NOMO-1 treated with DMSO at 0.1 percent for 48 hours (cell line): Measurements from ENCODE around the gene MCC.

ENCODE experiments used
- DNase-seq: peaks from one replicate; lab custom pipeline; 2025; ENCODE audit not compliant: unreplicated experiment; lab: John Stamatoyannopoulos, UW

The MCC gene

DNA sequence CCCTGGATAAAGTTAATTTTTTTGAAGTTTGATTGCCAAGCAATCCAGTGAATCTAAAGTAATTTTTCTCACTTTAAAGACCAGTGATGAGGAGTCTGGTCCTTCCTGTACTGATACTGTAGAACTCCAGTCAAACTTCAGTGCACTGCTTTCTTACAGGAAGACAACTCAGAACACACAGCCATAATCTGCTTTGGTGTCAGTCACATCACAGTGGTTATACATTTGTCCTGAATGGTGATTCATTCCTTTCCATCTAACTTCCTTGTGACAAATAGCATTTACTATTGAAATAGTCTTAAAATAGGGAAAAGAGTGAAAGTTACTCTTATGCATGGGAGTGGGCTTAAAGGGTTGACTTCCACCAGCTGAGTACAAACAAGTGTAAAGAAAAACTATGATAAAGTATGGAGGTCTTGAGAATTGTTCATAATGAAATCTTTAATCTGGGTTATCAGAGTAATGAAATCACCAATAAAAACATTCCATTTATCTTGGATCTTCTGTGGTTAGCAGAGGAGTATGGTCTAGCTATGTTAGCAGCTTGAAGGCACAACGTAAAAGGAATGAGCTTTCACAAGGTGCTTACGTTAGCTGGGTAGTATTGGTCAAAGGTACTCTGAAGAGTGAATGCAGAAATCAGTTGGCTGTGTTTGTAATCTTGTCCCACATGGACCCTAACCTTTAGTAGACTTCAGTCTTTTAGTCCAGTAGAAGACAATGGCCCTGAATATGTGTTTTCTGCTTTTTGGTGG lies 470.2 kb downstream of the MCC start:
- DNase-seq = no peak

DNA sequence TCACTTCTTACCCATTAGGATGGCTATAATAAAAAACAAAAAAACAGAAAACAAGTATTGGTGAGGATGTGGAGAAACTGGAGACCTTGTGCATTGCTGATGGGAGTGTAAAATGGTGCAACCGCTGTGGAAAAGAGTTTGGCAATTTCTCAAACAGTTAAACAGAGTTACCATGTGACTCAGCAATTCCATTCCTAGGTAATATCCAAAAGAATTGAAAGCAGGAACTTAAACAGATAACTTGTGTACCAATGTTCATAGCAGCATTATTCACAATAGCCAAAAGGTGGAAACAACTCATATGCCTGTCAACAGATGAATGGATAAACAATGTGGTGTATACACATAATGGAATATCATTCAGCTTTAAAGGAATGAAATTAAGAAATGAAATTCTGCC lies 482.8 kb downstream of the MCC start:
- no peak for DNase-seq

DNA sequence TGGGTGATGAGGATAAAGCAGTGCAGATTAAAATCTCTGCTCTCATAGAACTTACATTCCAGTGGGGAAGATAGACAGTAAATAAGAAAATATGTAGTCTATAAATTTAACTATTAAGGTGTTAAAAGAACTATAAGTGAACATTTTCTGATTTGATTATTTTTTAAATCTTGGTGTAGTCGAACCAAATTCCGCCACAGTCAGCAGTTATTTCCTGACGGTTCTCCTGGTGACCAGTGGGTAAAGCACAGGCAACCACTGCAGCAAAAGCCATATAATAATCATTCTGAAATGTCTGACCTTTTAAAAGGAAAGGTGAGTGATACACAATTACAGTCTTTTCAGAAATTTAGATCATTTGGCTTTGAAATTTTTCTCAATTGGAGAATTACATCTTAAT lies 484.5 kb downstream of the MCC start:
- DNase-seq = no peak

DNA sequence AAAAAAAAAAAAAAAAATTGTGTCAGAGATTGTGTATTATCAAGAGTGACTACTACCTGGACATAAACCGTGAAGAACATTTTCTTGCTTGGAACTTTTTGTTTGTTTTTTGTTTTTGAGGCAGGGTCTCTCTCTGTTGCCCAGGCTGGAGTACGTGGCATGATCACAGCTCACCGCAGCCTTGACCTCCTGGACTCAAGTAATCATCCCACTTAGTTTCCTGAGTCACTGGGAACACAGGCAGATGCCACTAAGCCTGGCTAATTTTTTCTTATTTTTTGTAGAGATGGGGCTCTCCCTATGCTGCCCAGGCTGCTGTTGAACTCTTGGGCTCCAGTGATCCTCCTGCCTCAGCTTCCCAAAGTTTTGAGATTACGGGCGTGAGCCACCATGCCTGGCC lies 485.8 kb downstream of the MCC start:
- DNase-seq = no peak

DNA sequence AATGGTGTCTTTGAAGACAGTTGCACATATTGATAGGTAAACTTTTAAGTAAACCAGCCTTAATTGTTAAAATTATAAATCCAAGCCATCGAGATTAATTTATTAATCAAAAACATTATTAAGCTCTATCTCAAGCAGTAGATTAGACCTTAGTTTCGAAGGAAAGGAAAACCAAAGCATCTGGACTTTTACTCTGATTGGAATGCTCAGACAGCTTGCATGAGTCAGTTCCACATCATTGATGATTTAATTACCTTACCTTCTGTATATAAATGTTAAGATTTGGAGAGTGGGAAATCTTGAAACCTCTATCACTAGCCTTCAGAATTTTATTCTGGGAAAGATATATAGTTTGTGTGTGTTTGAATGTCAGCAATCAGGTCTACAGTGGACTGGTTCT lies 487.8 kb downstream of the MCC start:
- no peak for DNase-seq

DNA sequence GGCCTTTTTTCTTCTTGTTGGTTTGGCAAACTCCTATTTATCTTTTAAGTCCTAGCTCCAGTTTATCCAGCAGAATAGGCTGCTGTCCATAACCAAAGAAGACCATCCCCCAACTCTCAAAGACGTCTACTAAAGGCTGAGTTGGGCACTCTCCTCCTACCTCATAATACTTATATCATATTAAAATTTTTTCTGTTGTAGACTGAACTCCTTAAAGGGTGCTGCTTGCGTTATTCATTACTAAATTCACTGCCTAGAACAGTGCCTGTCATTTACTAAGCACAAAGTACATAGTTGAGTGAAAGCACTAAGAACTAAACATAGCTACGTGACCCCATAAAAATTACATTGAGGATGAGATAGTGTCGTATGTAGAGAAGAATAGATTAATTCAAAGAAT lies 490.0 kb downstream of the MCC start:
- no peak for DNase-seq

DNA sequence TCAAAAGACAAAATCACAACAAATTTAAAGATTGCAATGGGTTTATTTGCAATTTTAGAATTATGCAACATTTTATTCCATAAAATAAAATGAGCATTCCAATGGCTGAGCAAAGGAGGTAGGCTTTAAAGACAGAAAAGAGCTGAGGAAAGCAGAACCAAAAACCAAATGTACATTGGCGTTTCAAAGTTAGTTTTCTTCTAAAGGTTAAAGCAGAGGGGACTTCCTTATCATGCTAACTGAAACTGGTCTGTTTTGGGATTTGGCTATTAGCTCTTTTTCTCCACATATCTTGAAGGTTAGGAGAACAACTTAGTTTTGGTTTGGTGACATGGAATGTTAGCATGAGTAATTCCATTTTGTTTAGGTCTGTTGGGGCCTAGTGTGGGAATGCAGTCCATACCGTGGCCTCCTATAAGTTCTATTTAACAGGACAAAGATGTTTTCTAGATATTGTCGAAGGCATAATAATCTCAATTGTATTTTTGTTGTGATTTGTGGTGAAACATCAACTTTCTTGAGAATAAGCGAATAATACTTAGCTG lies 491.4 kb downstream of the MCC start:
- DNase-seq = no peak

DNA sequence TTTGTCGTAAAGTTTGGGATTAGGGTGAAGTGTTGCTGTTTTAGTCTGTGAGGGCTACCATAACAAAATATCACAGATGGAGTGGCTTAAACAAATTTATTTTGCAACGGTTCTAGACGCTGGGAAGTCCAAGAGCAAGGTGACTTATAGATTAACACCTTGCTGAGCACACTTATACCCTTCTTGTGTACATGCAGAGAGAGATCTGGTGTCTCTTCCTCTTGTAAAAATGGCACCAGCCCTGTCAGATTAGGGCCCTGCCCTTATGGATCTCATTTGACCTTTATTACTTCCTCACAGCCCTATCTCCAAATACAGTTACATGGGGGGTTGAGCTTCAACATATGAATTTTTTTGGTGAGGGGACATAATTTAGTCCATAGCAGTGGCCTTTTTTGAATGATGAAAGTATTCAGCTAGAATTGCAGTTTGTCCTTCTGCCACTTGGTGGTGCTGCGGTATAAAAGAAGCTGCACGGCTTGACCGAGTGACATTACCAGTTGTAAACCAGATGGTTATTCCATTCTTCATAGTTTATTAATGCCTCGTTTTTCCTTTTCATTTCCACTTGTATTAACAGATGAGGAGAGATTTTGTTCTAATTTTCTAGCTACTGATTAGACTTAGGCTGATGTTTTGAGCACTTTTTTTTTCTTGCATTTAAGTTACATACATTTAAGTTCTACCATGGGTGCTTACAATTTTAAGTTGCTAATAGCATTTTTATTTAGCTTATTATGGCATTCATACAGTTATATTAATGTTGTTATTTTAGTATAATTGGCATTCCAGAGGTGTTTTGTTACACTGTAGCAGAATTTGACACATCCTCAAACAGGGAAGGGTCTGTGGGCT lies 492.3 kb downstream of the MCC start:
- DNase-seq = peak; percentile 50

DNA sequence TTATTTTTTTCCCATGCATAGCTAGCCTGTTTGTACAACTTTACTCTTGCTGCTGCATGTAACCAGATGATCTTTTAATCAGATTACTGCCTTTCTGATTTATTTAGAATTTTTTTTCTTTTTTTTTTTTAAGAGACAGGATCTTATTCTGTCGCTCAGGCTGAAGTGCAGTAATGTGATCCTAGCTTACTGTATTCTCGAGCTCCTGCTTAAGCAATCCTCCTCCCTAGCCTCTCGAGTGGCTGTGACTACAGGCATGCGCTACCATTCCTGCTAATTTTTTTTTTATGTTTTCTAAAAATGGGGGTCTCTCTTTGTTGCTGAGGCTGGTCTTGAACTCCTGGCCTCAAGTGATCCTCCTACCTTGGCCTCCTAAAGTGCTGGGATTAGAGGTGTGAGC lies 502.0 kb downstream of the MCC start:
- DNase-seq = no peak

DNA sequence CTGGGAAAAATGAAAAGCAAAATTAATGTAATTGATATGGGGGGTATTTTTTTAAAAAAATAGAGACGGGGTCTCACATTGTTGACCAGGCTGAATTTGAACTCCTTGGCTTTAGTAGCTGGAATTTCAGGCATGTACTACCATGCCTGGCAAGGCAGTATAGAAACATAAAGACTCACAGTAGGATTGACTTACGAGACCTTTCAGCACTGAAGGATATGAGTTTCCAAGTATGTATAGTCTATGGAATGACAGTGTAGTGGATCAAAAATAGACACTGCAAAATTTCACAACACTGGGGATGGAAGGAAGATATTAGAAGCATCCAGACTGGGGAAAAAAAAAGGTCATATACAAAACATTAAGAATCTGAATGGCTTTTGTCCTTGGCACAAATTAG lies 504.9 kb downstream of the MCC start:
- no peak for DNase-seq

DNA sequence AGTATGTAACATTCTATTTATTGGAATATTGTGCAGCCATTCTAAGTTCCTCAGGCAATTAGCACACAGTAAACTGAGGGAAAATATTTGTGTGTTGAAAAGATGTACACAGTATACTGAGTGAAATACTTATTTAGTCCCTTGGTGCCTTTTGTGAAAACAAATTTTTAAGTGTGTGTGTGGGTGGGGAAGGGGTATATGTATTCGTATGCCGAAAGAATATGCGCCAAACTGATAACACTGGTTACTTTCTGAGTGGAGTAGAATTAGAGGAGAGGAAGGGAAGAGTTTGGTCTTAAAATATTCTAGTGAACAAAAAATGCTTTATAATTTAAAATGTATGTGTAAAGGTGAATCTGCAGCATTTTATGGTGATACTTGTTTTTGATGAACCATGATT lies 508.5 kb downstream of the MCC start:
- DNase-seq = no peak

DNA sequence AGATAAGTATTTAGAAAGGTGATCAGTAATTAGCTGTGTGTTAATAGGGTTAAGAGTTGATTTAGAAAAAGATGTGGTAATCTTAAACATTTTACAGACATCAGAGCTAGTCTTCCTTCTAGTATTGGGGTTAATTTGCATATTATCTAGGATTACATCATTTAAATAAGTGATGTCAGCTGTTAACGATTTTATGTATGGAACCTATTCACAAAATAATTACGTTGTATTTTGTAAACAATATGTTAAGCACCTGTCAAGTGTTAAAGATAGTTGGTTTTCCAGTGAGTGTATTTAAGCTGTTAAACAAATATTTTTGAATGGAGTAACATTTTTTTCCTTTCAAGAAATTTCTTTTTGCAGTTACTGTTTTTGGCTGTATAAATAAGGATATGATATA lies 509.4 kb downstream of the MCC start:
- DNase-seq = peak; percentile 18

DNA sequence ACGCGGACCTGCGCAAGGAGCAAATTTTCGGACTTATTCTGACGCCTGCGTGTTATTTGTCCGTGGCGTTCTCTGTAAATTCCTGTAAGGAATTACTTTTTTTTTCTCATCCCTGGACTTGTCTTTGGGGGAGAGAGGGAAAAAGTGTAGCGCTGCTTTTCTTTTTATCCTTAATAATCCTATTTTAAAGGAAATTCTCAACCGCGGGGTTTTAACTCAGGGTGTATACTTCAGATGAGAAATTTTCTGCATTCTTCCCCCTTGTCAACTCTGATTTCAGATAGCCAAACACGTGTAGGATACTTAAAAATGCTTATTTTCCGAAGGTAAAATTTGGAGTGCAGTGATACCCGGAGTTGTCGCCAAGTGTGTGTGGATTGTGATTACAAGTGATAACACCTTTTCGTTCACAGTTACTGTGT lies 510.8 kb downstream of the MCC start:
- DNase-seq = no peak

DNA sequence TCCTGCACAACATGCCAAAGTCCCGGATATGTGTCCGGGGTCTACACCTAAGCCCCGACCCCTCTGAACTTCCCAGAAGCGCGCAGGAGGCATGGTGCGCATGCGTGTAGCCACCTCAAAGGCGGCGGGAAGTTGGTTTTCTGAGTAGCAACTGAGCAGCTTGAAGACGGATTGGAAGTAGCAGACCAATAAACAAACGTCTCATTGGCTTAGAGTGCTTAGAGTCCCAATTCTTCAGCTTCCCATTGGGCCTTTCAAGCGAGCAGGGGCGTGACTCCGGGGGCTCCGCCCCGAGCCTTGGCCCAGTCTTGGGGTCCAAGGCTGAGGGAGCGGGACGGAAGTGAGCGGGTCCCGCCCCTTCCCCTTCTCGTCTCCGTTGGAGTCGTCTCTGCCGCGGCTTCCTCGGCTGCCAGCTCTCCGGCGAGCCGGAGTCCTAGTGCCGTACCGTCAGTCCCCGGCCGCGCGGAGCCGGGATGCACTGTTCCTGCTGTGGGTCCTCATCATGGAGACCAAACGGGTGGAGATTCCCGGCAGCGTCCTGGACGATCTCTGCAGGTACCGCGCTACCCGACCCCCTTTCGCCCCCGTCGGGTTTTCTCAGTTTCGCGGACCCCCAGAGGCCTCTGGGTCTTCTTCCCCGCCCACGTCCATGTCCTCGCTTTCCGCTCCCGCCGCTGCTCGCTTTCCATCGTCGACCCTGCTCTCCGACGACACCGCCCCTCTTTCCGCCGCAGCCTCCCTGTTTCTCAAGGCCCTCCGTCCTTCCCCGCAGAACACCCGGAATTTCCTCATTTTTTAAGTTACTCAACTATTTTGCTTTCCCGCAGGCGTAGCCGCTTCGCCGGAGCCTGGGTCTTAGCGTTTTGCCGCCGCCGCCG lies 511.6 kb downstream of the MCC start, which contains the start of gene DCP2:
Gene DCP2 (plus strand): TSS at position 367 of the 878 bp plus-strand sequence. CDS start 136 bp downstream, at position 503.
- peak; percentile 99 for DNase-seq

DNA sequence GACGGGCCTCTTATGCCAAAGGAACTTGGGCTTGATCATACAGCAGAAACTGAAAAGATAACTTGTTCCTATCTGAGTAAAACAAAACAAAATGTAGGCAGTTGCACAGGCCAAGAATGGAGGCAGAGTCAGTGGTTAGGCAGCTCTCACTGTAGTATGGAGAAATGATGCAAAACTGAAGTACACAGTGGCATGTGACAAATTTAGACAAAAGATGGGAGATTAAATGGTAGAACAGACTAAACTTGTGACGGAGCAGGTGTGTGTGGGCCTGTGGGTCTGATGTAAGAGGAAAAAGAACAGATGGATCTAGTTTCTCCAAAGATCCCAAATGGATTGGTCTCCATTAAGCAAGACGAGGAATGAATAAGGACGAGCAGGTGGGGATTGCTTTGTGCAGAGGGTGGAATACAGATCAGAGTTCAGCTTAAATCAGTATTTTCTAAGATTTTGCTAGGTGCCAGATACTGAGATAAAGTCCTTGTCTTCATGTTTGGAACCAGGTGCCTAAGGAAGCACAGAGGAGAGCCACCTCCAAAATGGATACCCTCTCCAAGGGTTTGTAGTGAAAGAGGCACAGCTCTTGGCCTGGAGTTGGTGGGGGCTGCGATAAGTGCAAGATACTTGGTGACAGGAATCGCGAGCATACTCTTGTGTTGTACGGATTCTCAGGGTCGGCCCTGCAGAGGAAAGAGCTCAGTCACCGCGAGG lies 512.4 kb downstream of the MCC start:
- DNase-seq = no peak

DNA sequence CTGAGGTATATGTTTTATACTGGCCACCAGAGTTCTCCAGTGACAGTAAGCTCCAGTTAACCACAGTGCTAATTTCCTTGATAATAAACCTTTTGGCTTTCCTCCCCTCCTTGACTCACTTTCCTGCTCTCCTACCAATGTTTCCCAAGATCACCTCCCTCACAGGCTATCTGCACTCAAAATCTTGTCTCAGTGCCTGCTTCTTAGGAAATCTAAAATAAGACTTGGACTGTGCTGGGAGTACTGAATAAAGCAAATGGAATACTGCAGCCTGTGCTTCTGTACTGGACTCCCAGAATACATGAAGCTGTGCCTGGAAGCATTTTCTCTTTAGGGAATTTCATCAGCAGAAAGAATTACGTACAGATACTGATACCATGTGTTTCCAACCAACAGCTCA lies 513.4 kb downstream of the MCC start:
- no peak for DNase-seq

DNA sequence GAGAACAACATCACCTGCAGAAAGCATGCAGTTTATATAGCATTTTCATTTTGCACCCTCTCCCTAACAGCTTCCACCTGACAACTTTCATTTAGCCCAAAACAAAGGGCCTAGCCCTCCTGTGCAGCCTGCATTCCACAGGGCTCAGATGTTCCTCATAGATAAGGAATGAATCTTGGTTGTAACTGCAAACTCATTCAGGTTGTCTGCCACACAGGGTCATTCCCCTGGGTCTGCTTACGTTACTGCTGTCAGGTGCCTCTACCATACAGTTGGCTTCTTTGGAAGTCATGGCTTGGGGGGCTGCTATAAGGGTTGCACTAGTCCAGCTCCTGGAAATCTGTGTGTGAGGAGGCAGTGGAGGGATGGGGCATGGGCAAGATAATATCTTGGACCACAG lies 514.3 kb downstream of the MCC start:
- no peak for DNase-seq

DNA sequence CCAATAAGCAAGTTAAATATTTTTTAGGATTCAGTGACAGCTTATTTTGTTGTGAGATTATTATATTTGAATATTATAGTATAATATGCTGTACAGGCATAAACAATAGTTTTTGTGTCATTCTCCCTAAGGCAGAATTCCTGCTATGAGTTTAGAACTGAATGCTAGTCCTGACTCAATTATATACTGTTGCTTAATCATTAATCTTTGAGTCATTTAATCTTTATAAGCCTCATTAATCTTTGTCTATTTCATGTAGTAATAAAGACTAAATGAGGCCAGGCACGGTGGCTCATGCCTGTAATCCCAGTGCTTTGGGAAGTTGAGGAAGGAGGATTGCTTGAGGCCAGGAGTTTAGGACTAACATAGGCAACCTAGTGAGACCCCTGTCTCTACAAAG lies 515.2 kb downstream of the MCC start:
- no peak for DNase-seq
